Measurements from ENCODE around the gene RPS6KA6.
A peak's percentile ranks its signal among the peaks of the same experiment; 100 is the strongest.

RPS6KA6 gene

DNA sequence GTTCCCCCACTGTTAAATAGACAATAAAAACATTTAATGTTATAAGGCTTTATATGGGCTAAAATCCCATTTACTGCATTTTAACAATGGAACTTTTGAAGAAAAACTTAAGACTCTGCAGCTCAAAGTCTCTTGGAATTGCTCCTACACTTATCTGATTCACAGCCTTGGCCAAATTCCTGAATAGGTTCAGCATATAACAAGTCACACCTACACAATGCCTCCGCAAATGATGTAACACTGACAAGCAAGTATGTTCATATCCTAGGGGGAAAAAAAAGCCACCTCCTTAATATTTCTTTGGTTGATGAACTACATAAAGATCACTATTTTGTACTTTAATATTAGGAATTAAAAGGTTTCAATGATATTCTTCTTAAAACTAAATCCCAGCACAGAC lies 34.5 kb downstream of the RPS6KA6 start:
- Mint-ChIP-seq H3K36me3 (ENCODE audit: low read depth) (peaks cover 5% of the 10 kb centered on the region), H3K4me1 (no peaks in the 10 kb centered on the region), H3K9me3 (peaks cover 3% of the 10 kb centered on the region), H3K27me3 (ENCODE audit: low read depth) (no peaks in the 10 kb centered on the region), H3K27ac (no peak overlapping the region), H3K4me3 (no peak overlapping the region)
- TF ChIP-seq, protein P1, sequence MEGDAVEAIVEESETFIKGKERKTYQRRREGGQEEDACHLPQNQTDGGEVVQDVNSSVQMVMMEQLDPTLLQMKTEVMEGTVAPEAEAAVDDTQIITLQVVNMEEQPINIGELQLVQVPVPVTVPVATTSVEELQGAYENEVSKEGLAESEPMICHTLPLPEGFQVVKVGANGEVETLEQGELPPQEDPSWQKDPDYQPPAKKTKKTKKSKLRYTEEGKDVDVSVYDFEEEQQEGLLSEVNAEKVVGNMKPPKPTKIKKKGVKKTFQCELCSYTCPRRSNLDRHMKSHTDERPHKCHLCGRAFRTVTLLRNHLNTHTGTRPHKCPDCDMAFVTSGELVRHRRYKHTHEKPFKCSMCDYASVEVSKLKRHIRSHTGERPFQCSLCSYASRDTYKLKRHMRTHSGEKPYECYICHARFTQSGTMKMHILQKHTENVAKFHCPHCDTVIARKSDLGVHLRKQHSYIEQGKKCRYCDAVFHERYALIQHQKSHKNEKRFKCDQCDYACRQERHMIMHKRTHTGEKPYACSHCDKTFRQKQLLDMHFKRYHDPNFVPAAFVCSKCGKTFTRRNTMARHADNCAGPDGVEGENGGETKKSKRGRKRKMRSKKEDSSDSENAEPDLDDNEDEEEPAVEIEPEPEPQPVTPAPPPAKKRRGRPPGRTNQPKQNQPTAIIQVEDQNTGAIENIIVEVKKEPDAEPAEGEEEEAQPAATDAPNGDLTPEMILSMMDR (IDR thresholded peaks at IDR 0.05; ENCODE audit: unreplicated experiment in 3 of 3) = no peak

DNA sequence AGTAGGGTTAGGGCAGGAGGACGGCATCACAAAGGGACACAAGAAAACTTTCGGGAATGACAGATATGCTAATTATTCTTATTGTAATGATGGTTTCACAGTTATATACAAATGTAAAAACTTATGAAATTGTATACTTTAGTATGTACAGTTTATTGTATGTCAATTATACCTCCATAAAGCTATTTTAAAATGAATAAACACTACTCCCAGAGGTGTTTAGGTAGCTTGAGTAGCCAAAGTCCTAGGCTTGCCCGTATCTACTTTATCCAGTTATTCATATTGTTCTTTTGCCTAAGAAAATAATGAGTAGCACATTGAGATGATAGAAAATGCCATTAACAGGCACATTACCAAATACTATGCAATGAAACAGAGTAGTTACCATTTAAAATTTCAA lies 43.0 kb downstream of the RPS6KA6 start:
- no peaks in the 10 kb centered on the region for H3K4me1 Mint-ChIP-seq
- TF ChIP-seq, protein P1 (IDR thresholded peaks at IDR 0.05; ENCODE audit: unreplicated experiment in 3 of 3) = no peak

GRCh38 chrX:84144281-84144680 lies 43.7 kb downstream of the RPS6KA6 start:
- TF ChIP-seq, protein P1 (IDR thresholded peaks at IDR 0.05; ENCODE audit: unreplicated experiment in 3 of 3) = no peak
- Mint-ChIP-seq H3K27ac (no peak overlapping the region), H3K9me3 (peaks cover 6% of the 10 kb centered on the region), H3K36me3 (ENCODE audit: low read depth) (peaks cover 10% of the 10 kb centered on the region), H3K4me3 (no peak overlapping the region), H3K27me3 (ENCODE audit: low read depth) (no peaks in the 10 kb centered on the region), H3K4me1 (no peaks in the 10 kb centered on the region)

More for the DNA sequence above, 43.0 kb downstream of the RPS6KA6 start:
- Mint-ChIP-seq H3K4me3 (no peak overlapping the region), H3K36me3 (ENCODE audit: low read depth) (peaks cover 11% of the 10 kb centered on the region), H3K27ac (no peak overlapping the region), H3K27me3 (ENCODE audit: low read depth) (no peaks in the 10 kb centered on the region), H3K9me3 (peaks cover 4% of the 10 kb centered on the region)

- H3K4me1 Mint-ChIP-seq = no peaks in the 10 kb centered on the region
- H3K4me3 Mint-ChIP-seq = no peak overlapping the region
- peaks cover 8% of the 10 kb centered on the region for H3K36me3 Mint-ChIP-seq (ENCODE audit: low read depth)
These were observed 55.0 kb downstream of the RPS6KA6 start for GRCh38 chrX:84133023-84133422.

GRCh38 chrX:84123585-84123984 lies 64.4 kb downstream of the RPS6KA6 start:
- Mint-ChIP-seq H3K4me3 (no peak overlapping the region), H3K27me3 (ENCODE audit: low read depth) (no peaks in the 10 kb centered on the region), H3K27ac (no peak overlapping the region), H3K4me1 (no peaks in the 10 kb centered on the region), H3K9me3 (peaks cover 13% of the 10 kb centered on the region), H3K36me3 (ENCODE audit: low read depth) (peaks cover 25% of the 10 kb centered on the region)
- TF ChIP-seq, protein P1 (IDR thresholded peaks at IDR 0.05; ENCODE audit: unreplicated experiment in 3 of 3) = no peak

More at GRCh38 chrX:84133023-84133422, 55.0 kb downstream of the RPS6KA6 start:
- H3K27ac Mint-ChIP-seq = no peak overlapping the region
- TF ChIP-seq, protein P1 (IDR thresholded peaks at IDR 0.05; ENCODE audit: unreplicated experiment in 3 of 3) = no peak
- peaks cover 3% of the 10 kb centered on the region for H3K9me3 Mint-ChIP-seq
- H3K27me3 Mint-ChIP-seq (ENCODE audit: low read depth) = no peaks in the 10 kb centered on the region

- TF ChIP-seq, protein P1 (IDR thresholded peaks at IDR 0.05; ENCODE audit: unreplicated experiment in 3 of 3) = no peak
- H3K4me3 Mint-ChIP-seq = no peak overlapping the region
- H3K4me1 Mint-ChIP-seq = no peaks in the 10 kb centered on the region
- H3K36me3 Mint-ChIP-seq (ENCODE audit: low read depth) = peaks cover 19% of the 10 kb centered on the region
- H3K27ac Mint-ChIP-seq = peak overlapping the region in 1 of 3 experiments; percentile 38
- peaks cover 16% of the 10 kb centered on the region for H3K9me3 Mint-ChIP-seq
- H3K27me3 Mint-ChIP-seq (ENCODE audit: low read depth) = no peaks in the 10 kb centered on the region
These were observed 69.2 kb downstream of the RPS6KA6 start for GRCh38 chrX:84118769-84119168.

All from nephron (organoid).